ENCODE results near the gene SLC35F3.
"Not testable (repeated sequence)": the region's sequence is repeated elsewhere in the genome, so short reads cannot be mapped to it uniquely, and the experiment has no call there.

The SLC35F3 gene

DNA sequence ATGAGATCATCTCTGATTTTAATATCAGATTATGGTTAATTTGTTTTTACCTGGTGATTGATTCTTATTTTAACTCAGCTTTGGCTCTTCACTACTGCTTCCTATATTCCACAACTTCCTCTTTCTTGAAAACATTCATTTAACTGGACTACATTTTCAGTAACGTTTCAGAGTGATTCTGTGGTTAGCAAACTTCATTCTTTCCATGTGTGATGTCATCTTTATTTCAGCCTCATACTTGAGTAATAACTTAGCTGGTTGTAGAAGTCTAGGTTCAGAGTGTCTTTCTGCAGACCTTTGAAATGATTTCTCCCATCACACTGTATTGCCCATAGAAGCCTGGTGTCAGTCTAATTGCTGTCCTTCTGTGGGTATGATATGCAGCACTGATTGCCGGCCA lies 36.0 kb upstream of the SLC35F3 start:
- H3K27ac ChIP-seq: no peak overlapping the region
- TF ChIP-seq, protein P1, sequence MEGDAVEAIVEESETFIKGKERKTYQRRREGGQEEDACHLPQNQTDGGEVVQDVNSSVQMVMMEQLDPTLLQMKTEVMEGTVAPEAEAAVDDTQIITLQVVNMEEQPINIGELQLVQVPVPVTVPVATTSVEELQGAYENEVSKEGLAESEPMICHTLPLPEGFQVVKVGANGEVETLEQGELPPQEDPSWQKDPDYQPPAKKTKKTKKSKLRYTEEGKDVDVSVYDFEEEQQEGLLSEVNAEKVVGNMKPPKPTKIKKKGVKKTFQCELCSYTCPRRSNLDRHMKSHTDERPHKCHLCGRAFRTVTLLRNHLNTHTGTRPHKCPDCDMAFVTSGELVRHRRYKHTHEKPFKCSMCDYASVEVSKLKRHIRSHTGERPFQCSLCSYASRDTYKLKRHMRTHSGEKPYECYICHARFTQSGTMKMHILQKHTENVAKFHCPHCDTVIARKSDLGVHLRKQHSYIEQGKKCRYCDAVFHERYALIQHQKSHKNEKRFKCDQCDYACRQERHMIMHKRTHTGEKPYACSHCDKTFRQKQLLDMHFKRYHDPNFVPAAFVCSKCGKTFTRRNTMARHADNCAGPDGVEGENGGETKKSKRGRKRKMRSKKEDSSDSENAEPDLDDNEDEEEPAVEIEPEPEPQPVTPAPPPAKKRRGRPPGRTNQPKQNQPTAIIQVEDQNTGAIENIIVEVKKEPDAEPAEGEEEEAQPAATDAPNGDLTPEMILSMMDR (conservative IDR thresholded peaks at IDR 0.05): no peak

GRCh38 chr1:233869680-233870079 lies 34.8 kb upstream of the SLC35F3 start:
- TF ChIP-seq, protein P1 (conservative IDR thresholded peaks at IDR 0.05): no peak

DNA sequence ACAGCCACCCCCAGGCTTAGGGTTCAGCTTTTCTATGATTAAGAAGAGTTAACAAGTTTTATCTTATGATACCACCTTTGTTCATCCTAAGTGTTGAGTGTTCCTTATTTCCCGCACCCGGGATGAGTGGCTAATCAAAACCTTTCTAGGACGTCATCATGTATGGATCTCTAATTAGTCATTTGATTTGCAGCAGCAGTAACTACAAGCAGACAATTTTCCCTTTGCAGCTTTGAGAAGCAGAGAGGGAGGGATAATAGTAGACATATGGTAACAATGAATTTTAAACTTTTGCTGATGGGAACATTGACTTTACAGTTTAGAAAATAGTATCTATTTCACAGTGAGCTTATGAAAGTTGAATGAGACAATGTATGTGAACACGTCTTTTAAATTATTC lies 30.8 kb upstream of the SLC35F3 start:
- TF ChIP-seq, protein P1 (conservative IDR thresholded peaks at IDR 0.05): no peak
- H3K27ac ChIP-seq: no peak overlapping the region

More at GRCh38 chr1:233869680-233870079, 34.8 kb upstream of the SLC35F3 start:
- H3K27ac ChIP-seq: no peak overlapping the region

DNA sequence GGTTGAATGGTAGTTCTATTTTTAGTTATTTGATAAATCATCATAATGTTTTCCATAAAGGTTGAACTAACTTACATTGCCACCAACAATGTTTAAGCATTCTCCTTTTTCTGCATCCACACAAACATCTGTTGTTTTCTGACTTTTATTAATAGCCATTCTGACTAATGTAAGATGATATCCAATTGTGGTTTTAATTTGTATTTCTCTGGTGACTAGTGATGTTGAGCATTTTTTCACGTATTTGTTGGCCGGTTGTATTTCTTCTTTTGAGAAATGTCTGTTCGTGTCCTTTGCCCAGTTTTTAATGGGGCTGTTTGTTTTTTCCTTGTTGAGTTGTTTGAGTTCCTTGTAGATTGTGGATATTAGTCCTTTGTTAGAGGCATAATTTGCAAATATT lies 24.6 kb upstream of the SLC35F3 start:
- TF ChIP-seq, protein P1 (conservative IDR thresholded peaks at IDR 0.05): no peak
- H3K27ac ChIP-seq: no peak overlapping the region

DNA sequence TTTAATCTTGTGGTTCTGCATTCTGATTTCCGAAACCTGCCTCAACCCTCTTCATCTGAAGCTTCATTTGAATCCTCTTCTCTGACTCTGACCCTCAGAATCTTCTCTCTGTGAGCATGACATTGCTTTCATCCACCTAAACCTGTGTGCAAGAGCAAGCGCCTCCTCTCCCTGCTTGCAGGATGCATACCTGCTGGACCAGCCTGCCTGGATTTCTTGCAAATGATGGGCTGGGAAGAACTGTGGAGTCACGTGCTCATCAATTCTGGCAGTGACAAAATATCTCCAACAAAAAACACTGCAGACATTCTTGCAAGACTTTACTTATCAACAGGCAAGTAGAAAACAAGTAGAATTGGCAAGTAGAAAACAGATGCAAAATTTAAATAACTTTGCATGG lies 20.8 kb upstream of the SLC35F3 start:
- TF ChIP-seq, protein P1 (conservative IDR thresholded peaks at IDR 0.05): no peak
- peak overlapping the region; percentile 74 for H3K27ac ChIP-seq

DNA sequence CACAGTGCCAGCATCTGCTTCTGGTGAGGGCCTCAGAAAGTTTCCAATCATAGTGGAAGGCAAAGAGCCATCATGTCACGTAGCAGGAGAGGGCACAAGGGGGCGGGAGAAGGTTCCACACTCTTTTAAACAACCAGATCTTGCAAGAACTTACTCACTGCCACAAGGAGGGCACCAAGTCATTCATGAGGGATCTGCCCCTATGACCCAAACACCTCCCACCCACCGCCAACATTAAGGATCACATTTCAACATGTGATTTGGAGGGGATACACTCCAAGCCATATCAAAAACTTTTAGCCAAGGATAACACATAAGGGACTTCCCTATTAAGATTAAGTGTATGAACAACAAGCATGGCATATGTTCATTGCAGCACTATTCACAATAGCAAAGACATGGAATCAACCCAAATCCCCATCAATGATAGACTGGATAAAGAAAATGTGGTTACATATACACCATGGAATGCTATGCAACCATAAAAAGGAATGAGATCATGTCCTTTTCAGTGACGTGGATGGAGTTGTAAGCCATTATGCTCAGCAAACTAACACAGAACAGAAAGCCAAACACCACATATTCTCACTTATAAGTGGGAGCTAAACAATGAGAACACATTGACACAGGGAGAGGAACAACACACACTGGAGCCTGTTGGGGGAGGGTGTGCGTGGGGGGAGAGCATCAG lies 19.9 kb upstream of the SLC35F3 start:
- H3K27ac ChIP-seq: peak overlapping the region; percentile 74
- TF ChIP-seq, protein P1 (conservative IDR thresholded peaks at IDR 0.05): no peak

- no peak overlapping the region for H3K27ac ChIP-seq
- TF ChIP-seq, protein P1 (conservative IDR thresholded peaks at IDR 0.05): no peak
These were observed 19.1 kb upstream of the SLC35F3 start for GRCh38 chr1:233885196-233885920.

- H3K27ac ChIP-seq: not testable (repeated sequence)
These were observed 13.3 kb upstream of the SLC35F3 start for GRCh38 chr1:233891151-233891550.

Measured in VCaP (cell line).